ENCODE measurements around the gene SELE. TPM values are rescaled to one million over a fixed set of nuclear protein-coding genes. Genes with fewer than 3 reads are reported as not detected.
"Not testable (repeated sequence)": the region's sequence is repeated elsewhere in the genome, so short reads cannot be mapped to it uniquely, and the experiment has no call there.

Gene SELE
- total RNA-seq, 2 donors from 2014 or later: 0.59 to 3.6 TPM

GRCh38 chr1:169726851-169727250, 7.0 kb downstream of the SELE start:
- intact Hi-C loops (cut with DNase I): no loop called here
- ATAC-seq: no peak
- no peak for DNase-seq

GRCh38 chr1:169725930-169726329, 7.9 kb downstream of the SELE start:
- intact Hi-C loops (cut with DNase I): no loop called here
- ATAC-seq: no peak
- DNase-seq: no peak

GRCh38 chr1:169724168-169724567, 9.7 kb downstream of the SELE start:
- ATAC-seq: no peak
- intact Hi-C loops (cut with DNase I): no loop called here
- DNase-seq: no peak

- ATAC-seq (no peak), DNase-seq (no peak)
- intact Hi-C loops (cut with DNase I): no loop called here
These were observed 10.1 kb downstream of the SELE start for GRCh38 chr1:169723763-169724162.

GRCh38 chr1:169722779-169723178, 11.1 kb downstream of the SELE start:
- intact Hi-C loops (cut with DNase I): no loop called here
- DNase-seq (no peak), ATAC-seq (no peak)

- DNase-seq; ATAC-seq; intact Hi-C loops (cut with DNase I): not testable (repeated sequence)
These were observed 18.8 kb downstream of the SELE start for GRCh38 chr1:169715100-169715499.

- not testable (repeated sequence) for DNase-seq, ATAC-seq
- intact Hi-C loops (cut with DNase I): loop anchor here in 1 of 2 donors (5.0 kb wide), 1 partner anchor 161 kb away; no protein-coding TSS in a partner anchor
These were observed 20.8 kb downstream of the SELE start for GRCh38 chr1:169713090-169713489.

- ATAC-seq: no peak
- intact Hi-C loops (cut with DNase I): loop anchor here in 1 of 2 donors (5.0 kb wide), 1 partner anchor 160 kb away; no protein-coding TSS in a partner anchor
- DNase-seq: no peak
These were observed 21.6 kb downstream of the SELE start for GRCh38 chr1:169712309-169712631.

- DNase-seq: peak; percentile 56
- intact Hi-C loops (cut with DNase I): loop anchor here in 1 of 2 donors (2.0 to 5.0 kb wide), 2 partner anchors 111 to 159 kb away; no protein-coding TSS in a partner anchor
- peak; percentile 94 to 97 for ATAC-seq
These were observed 22.2 kb downstream of the SELE start, which contains the start of gene SELL for GRCh38 chr1:169711469-169712308. Gene SELL (minus strand): TSS chr1:169711620. CDS start chr1:169711498, 122 bp downstream.

- DNase-seq (no peak), ATAC-seq (no peak)
- intact Hi-C loops (cut with DNase I): loop anchor here in 1 of 2 donors (5.0 kb wide), 1 partner anchor 106 kb away; no protein-coding TSS in a partner anchor
These were observed 25.2 kb downstream of the SELE start for GRCh38 chr1:169708647-169709046.

- DNase-seq: no peak
- ATAC-seq: no peak
- intact Hi-C loops (cut with DNase I): loop anchor here in 1 of 2 donors (5.0 kb wide), 1 partner anchor 106 kb away; no protein-coding TSS in a partner anchor
These were observed 25.8 kb downstream of the SELE start for GRCh38 chr1:169707912-169708604.

GRCh38 chr1:169704797-169705196, 29.1 kb downstream of the SELE start:
- DNase-seq: no peak
- ATAC-seq: no peak
- intact Hi-C loops (cut with DNase I): loop anchor here in 1 of 2 donors (5.0 kb wide), 1 partner anchor 102 kb away; no protein-coding TSS in a partner anchor

GRCh38 chr1:169701261-169702005, 32.4 kb downstream of the SELE start:
- no peak for ATAC-seq
- intact Hi-C loops (cut with DNase I): no loop called here
- DNase-seq: no peak

- DNase-seq (no peak), ATAC-seq (no peak)
- intact Hi-C loops (cut with DNase I): no loop called here
These were observed 34.2 kb downstream of the SELE start for GRCh38 chr1:169699707-169700106.

GRCh38 chr1:169698976-169699375, 34.9 kb downstream of the SELE start:
- DNase-seq: no peak
- no peak for ATAC-seq
- intact Hi-C loops (cut with DNase I): no loop called here

- intact Hi-C loops (cut with DNase I): no loop called here
- DNase-seq: no peak
- no peak for ATAC-seq
These were observed 36.1 kb downstream of the SELE start for GRCh38 chr1:169697755-169698154.

GRCh38 chr1:169696273-169697100, 37.4 kb downstream of the SELE start:
- intact Hi-C loops (cut with DNase I): no loop called here
- no peak for DNase-seq
- ATAC-seq: no peak

GRCh38 chr1:169694304-169695075, 39.4 kb downstream of the SELE start:
- DNase-seq: no peak
- intact Hi-C loops (cut with DNase I): no loop called here
- no peak for ATAC-seq
